ENCODE data around the gene RNF113B.

RNF113B gene

DNA sequence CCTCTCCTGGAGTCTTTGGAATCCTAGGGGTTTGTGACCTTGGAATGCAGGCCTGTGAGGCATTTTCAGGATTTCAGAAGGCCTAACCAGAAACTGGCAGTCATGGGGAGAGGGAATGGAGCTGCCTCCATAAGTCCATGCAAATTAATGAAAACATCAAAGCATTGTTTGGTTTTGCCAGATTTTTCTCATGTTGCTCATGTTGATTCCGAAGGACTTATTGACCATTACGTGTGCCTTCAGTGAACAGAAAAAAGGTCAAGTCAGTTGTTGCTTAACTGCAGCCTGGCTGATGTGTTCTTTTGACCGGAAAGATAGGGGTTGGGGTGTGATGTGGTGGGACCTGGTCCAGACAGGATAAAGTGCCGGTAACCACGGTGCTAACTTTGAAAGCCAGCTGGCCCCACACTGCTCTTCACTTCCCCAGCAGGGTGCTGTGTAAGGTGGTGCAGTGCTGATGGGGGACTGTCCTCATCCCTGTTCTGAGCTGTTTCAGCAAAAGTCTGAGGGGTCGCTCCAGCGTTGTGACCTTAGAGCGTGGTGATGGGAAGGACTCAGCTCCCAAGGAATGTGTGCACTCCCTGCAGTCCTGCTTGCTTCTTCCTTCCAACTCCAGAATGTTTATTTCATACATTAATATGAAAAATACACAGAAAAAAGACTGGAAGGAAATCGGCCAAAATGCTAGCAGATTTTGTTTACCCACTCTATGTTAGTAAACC lies 3.5 kb downstream of the RNF113B start:
- no peak for DNase-seq

DNA sequence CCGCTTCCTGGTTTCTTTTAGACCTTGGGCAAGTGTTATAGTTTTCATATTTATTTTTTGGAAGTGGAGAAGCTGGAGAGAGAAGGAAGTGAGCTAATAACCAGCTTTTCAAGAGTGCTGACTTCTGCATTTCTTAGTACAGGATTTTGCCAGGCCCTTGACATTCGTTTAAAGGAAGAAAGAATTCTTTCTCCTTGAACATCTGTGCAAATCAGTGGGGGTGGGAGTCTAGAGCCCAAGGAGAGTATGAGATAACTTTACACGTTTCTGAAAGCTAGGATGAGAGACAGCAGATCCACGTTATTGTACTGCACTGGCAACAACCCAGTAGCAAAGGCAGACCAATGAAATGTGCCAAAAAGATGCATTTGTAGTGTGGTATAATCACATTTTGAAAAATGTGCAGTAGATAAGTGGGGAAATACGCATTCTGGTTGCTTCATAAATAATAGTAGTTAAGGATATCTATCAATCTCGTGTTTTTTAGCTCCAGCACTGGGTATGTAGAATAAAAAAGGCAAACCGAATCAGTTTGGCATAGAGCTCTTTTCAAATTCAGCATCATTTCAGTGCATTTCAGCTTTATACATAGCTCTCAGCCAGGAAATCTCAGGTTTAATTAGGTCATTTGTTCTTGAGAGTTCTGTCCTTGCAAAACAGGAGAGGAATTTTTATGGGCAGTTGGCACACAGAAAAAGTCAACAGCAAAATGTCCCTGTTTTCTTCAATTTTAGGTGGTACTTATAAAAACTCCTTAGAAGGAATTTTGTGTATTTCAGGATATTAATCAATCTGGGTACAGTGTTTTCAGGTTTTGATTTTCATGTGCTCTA lies 4.3 kb downstream of the RNF113B start:
- no peak for DNase-seq

DNA sequence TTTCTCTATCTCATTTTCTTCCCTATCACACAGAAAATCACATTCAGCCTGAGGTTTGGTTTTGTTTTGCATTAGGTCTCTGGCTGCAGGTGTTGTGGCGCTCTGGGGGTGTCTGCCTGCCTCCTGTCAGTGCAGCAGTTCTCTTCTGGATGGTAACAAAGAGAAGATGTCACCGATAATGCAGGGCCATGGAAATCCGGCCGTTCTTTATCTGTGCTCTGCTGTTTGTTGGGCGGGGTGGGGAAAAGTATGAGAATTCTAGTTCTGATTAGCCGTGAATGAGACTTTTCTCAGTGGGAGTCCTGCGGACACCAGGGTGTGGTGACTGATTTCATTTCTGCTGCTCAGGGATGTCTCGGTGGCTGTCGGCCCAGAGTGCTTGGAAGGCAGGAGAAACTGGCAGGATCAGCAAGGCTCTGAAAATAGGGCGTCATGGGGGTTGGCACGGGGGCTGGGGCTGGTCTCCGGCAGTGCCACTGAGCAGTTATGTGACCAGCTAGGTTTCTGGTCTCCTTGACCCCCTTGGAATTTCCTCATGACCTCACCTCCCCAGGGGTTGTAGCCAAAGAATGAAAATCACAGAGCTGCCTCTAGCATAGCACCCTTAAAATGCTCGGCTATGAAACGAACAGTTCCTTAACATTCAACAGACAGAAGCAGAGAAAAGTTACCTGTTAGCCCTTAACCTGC lies 5.0 kb downstream of the RNF113B start:
- DNase-seq: no peak

DNA sequence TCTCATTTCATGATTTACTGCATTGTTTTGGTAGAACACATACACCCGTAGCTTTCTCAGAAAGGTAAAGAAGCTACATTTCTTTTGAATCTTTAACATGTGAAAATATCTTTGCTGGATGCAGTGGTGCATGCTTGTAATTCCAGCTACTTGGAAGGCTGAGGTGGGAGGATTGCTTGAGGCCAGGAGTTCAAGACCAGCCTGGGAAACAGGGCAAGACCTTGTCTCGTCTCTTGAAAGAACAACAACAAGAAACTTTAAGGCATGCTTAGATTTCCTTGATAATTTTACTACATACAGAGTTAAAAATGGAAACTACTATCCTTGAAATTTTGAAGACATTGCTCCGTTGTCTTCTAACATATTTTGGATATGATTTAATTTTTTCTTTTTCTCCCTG lies 7.7 kb downstream of the RNF113B start:
- no peak for DNase-seq

DNA sequence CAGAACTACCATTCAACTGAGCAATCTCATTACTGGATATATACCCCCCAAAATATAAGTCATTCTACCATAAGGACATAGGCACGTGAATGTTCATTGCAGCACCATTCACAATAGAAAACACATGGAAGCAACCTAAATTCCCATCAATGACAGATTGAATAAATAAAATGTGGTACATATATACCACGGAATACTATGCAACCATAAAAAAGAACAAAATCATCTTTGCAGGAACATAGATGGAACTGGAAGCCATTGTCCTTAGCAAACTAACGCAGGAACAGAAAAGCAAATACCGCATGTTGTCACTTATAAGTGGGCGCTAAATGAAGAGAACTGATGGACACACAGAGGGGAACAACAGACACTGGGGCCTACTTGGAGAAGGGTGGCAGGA lies 14.1 kb downstream of the RNF113B start:
- DNase-seq: no peak

DNA sequence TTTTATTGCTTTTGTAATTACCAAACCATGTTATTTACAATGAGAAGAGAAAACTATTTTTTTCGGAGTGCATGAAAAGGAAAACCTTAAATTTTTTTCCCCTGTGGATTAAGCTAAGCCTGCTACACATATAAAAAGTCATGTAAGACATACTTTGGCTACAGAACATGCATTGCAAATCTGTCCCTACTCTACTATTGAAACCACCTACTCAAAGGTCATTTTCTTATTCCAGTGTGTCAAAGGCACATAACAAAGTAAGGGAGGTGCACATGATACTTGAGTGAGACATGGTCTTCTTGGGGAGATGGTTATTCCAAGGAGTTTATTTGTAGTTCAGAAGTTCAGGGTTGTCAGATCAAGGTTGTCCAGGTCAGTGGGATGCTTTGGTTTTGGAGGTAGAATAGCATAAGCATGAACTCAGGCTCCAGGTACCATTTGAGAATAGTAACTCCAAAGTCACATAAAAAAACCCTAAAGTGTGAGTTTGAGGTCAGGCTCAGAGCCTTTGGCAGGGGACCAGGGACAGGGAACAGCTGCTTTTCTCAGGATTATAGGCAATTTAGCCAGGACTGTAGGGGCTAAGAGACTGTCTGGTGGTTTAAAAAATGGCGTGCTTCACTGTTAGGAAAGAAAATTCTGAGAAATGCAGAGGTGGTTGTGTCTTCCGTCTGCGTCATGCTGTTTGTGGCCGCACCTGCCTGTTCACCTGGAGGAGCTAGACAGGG lies 18.7 kb downstream of the RNF113B start:
- no peak for DNase-seq

DNA sequence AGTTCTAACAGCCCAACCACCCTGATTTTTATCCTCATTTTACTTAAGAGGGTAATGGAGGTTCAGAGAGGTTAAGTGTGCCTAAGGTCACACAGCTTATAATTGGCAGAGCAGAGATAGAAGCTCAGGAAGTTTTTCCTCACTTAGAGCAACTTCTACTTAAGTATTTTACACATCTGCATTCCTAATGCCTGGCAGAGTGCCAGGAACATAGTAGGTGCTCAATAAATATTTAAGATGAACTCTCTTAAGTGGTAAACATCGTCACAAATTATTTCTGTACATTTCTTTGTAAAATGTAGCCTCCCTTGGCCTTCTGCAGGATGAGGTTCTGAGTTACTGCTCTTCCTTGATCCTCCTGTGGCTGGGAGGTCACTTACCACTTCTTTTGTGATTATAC lies 19.5 kb downstream of the RNF113B start:
- no peak for DNase-seq

DNA sequence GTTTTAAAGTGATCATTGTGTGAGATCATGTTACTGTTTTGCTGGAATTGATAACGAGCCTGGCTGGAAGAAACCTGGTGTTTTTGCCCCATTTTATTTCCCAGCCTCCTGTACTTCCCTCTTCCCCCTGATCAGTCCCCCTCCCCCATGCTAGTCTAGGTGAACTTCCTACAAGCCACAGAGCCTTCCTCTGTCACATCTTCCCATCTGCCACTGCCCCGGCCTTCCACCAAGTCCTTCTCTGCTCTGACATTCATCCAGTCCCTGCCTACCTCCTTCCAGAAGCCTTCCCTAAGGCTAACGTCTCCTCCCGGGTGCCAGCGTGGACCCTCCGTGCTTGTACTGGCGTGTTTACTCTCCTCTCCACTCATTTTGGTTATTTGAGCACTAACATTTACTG lies 19.9 kb downstream of the RNF113B start:
- DNase-seq: no peak

DNA sequence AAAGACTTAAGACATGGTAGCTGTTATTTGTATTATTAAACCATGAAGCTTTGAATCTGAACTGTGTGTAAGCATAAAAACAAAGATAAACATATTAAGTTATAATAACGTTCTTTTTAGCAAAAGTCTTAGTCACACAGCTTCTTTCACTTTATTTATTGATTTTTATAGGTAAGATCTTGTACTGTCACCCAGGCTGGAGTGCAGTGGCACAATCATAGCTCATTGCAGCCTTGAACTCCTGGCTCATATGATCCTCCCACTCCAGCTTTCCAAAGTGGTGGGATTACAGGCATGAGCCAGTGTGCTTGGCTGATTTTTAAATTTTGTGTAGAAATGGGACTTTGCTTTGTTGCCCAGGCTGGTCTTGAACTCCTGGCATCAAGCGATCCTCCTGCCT lies 20.8 kb downstream of the RNF113B start:
- DNase-seq: no peak

DNA sequence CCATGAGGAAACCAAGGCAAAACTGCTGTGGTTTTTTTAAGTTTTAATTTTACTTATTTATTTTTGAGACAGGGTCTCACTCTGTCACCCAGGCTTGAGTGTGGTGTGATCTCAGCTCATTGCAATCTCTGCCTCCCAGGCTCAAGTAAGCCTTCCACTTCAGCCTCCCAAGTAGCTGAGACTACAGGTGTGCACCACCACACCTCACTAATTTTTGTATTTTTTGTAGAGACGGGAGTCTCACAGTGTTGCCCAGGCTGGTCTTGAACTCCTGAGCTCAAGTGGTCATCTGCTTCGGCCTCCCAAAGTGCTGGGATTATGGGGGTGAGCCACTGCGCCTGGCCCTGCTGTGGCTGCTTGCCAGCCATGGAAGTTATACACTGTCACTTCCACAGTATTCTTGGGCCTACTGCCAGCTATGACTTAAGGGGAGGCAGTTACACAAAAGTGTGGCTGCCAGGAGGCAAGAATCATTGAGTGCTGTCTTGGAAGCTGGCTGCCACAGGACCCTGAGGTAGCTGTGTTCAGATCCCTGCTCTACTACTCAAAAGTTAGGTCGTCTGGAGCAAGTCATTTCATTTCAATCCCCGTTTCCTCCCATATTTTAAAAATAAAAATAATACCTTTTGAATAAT lies 21.5 kb downstream of the RNF113B start:
- DNase-seq: no peak

DNA sequence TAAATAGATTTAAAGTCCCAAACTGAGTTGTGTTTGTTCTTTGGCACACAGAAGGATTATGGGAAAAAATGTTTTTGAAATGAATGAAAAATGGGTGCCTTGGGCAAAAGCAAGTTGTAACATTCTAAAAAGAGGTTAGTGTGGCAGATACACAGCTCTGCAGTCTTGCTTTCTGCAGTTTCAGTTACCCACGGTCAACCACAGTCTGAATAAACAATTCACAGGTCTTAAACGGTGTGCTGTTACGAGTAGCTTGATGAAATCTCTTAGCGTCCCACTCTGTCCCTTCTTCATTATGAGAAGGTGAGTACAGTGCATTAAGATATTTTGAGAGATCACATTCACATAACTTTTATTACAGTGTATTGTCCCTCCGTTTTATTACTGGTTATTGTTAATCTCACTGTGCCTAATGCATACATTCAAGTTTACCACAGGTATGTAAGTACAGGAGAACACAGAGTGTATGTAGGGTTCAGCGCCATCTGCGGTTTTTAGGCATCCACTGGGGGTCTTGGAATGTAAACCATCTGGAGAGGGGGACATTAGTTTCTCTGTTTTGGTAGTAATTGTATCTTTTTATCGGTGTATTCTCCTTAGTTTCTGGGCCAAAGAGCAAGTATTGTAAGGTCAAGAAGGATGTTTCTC lies 26.1 kb downstream of the RNF113B start:
- no peak for DNase-seq

DNA sequence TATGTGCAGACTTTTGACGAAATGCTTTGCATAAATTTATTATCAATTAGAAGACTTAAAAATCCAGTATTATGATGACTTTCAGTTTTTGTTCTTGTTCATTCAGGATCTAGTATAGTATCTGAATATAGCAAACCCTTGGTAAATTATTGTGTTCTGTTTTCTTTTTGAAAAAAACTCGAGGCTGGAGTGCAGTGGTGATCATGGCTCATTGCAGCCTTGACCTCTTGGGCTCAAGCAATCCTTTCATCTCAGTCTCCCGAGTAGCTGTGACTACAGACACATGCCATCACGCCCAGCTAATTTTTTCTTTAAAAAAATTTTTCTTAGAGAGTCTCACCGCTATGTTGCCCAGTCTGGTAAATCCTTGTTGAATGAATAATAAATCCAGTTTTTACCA lies 29.5 kb downstream of the RNF113B start:
- no peak for DNase-seq

DNA sequence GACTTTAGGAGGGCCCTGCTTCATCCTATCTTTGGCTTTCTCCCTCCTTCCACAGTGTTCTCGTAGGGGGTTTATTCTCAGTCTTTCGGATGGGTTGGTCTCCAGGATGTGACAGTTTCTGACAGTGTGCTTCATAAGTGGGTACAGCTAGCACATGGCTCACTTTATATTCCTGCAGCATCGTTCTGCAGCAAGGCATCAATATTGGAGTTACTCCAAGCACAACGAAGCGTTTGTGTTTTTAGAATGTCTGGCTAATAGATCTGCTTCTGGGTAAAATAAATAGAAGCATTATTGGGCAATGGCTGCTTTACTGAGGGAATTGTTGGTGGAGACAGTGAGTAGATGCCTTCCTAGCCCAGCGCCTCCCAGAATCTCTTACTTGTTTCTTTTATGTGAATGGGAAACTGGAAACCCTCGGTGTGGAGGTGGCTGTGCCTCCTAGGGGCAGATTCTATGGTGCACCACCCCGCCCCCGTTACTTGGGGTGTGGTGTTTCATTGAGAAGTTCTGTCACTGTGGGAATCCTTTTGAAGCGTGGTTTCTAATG lies 32.2 kb downstream of the RNF113B start:
- DNase-seq: no peak

DNA sequence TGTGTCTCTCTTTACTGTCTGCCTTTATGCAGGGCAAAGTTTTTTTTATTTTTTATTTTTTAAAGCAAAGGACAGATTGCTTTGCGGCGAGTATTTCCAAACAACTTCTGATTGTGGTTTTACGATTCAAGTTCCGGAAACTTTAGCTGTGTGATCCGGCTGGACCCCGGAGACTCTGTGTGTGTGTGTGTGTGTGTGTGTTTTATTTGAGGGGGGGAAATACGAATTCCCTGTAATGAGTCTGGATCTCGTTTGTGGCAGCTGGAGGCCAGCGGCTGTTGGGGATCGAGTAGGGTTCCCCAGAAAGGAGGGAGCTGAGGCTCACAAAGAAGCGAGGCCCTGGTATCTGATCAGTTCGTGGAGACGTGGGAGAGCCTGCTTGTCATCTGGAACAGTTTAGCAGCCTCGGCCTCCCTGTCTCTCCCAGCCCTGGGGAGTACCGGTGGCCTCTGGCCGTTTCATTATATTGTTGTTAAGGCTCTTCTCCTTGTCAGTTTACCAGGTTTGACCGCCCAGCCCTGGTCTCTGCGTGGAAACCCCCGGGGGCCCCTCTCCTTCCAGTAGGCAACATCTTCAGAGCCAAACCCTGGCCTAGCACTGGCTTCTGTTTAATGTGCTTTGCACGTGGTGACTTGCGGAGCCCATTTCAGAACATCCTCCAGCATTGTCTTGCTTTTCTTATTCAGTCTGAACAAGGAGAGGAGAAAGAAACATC lies 32.9 kb downstream of the RNF113B start:
- DNase-seq: no peak

DNA sequence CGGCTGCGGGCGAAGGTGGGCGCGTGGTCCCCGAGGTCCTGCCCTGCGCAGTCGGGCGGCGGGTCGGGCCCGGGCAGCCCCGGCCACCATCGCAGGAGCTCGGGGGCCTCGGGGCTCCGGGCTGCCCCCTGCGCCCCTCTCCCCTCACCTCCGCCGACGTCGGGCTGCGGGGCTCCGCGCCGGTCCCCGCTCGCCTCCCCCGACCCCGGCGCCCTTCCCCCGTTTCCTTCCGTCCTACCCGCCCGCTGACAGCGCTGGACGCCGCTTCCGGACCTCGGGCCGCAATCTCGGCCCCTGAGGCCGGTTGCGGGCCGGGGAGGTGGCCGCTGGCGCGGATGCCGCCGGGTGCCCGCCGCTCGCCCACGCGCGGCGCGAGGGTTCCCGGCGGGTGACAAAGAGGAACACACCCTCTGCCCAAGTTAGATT lies 33.5 kb downstream of the RNF113B start:
- no peak for DNase-seq

DNA sequence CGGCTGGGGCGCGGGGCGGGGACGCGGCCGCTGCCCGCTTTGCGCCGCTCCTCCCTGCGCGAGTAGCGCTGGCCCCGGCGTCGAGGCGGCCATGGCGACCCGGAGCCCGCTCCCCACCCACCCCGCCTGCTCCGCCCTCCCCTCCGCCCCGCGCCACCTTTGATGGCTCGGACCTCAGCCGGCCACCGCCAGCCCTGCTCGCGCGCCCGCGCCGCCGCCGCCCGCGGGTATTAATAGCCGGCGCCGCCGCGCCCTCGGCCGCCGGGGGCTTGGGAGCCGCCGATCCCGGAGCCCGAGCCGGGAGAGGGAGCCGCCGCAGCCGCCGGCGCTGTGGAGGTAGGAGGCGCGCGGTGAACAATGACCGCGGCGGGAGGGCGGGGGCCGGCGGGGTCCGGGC lies 33.9 kb downstream of the RNF113B start:
- no peak for DNase-seq

DNA sequence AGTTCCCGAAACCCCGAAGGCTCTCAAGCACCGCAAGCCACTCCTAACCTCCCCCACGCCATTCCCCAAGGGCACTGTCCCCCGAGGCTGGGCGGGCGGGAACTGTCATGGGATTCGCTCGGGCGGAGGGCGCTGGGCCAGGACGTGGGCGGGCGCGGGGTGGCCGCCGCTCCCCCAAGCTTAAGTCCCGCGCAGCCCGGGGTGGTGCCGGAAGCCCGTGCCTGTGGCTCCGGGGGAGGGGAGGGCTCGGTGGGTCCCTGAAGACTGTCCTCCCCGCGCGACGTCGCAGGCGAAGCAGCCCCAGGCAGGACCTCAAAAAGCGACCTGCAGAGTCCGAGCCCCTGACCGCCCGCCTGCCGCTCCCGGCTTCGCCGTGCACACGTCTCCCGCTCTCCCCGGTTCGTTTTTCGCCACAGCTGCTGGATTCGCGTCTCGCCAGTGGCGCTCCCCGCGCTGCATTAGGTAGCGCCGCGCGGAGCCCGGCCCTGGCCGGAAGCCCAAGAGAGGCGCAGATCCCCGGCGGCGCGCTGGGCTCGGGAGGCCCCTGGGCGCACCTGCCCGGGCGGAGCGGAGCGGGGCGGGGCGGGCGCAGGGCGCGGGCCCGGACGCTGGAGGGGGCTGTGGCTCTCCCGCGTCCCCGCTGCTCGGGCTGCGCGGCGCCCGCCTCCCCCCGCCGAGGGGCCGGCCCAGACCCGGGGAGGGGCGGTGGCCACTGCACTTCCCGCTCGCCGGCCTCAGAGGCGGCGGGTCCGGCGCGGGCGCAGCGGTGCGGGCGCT lies 34.5 kb downstream of the RNF113B start, which contains the start of gene FARP1:
Gene FARP1 (plus strand): TSS at position 715 of the 777 bp plus-strand sequence. CDS start 70,149 bp downstream, outside the sequence.
- no peak for DNase-seq

DNA sequence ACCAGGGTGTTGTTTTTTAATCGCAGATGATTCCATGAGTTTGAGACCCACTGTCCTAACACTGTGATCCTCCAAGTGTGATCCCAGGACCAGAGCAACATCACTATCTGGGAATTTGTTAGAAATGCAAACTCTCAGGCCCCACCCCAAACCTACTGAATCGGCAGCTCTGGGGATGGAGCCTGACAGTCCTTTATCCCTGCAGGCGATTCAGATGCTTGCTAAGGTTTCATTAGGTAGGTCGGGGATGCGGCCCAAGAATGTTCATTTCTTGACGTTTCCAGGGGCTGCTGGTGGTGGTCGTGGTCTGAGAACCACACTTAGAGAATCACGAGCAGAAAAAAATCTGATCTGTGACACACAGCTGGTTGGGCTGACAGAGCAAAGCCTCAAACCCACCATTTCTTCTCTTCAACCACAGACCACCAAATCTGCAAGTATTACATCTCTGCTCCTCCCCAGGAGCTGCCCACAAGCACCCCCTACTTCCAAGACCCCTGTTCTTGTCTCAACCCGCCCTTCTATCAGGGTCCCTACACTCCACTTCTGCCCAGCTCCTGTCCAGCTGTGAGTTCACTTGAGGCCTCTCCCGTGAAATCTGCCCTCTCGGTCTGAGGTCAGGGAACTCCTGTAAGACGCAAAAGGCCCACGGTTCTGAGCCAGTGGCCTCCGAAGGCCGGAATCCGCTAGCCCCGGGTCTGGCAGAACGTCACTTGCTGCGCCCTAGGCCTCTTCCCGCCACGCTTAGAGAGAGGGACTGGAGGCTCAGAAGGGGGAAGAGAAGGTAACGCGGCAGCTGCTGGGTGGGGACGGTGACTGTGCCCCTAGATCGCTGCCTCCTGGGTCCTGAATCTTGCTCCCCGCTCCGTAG lies 35.3 kb downstream of the RNF113B start:
- no peak for DNase-seq

DNA sequence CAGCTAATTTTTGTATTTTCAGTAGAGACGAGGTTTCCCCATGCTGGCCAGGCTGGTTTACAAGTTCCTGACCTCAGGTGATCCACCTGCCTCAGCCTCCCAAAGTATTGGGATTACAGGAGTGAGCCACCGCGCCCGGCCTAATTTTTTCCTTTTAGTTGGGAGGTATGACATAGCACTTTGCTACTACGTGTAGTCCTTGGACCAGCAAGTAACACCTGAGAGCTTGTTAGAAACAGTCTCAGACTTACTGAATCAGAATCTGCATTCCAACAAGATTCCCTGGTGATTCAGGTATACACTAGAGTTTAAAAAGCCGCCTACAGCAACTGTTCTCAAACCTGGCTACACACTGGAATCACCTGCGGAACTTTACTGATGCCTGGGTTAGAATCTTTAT lies 36.0 kb downstream of the RNF113B start:
- no peak for DNase-seq
